ENCODE results near the gene SLC39A3.

Gene SLC39A3

GRCh38 chr19:2693492-2694160, 46.2 kb downstream of the SLC39A3 start:
- Mint-ChIP-seq H3K4me3 (no peak overlapping the region), H3K27me3 (no peaks in the 10 kb centered on the region), H3K36me3 (ENCODE audit: low read depth) (no peaks in the 10 kb centered on the region), H3K27ac (no peak overlapping the region), H3K9me3 (no peaks in the 10 kb centered on the region), H3K4me1 (ENCODE audit: low read depth) (peaks cover 15% of the 10 kb centered on the region)

- Mint-ChIP-seq H3K27me3 (no peaks in the 10 kb centered on the region), H3K36me3 (ENCODE audit: low read depth) (no peaks in the 10 kb centered on the region), H3K4me1 (ENCODE audit: low read depth) (peaks cover 10% of the 10 kb centered on the region), H3K9me3 (no peaks in the 10 kb centered on the region), H3K4me3 (no peak overlapping the region), H3K27ac (no peak overlapping the region)
Observed at GRCh38 chr19:2691951-2692350, 47.9 kb downstream of the SLC39A3 start.

GRCh38 chr19:2690856-2691255, 49.0 kb downstream of the SLC39A3 start:
- Mint-ChIP-seq H3K36me3 (ENCODE audit: low read depth) (no peaks in the 10 kb centered on the region), H3K4me1 (ENCODE audit: low read depth) (peaks cover 7% of the 10 kb centered on the region), H3K4me3 (no peak overlapping the region), H3K27me3 (no peaks in the 10 kb centered on the region), H3K27ac (no peak overlapping the region), H3K9me3 (no peaks in the 10 kb centered on the region)

- H3K36me3 Mint-ChIP-seq (ENCODE audit: low read depth): no peaks in the 10 kb centered on the region
- no peak overlapping the region for H3K4me3 Mint-ChIP-seq
- no peaks in the 10 kb centered on the region for H3K27me3 Mint-ChIP-seq
- H3K4me1 Mint-ChIP-seq (ENCODE audit: low read depth): peaks cover 4% of the 10 kb centered on the region
- no peak overlapping the region for H3K27ac Mint-ChIP-seq
- H3K9me3 Mint-ChIP-seq: no peaks in the 10 kb centered on the region
Observed at GRCh38 chr19:2686360-2686759, 53.5 kb downstream of the SLC39A3 start.

- H3K4me1 Mint-ChIP-seq (ENCODE audit: low read depth): peaks cover 5% of the 10 kb centered on the region
- H3K4me3 Mint-ChIP-seq: no peak overlapping the region
- no peaks in the 10 kb centered on the region for H3K27me3 Mint-ChIP-seq
- H3K9me3 Mint-ChIP-seq: no peaks in the 10 kb centered on the region
- no peaks in the 10 kb centered on the region for H3K36me3 Mint-ChIP-seq (ENCODE audit: low read depth)
- no peak overlapping the region for H3K27ac Mint-ChIP-seq
Observed at GRCh38 chr19:2685204-2685704, 54.6 kb downstream of the SLC39A3 start.

- Mint-ChIP-seq H3K4me3 (no peak overlapping the region), H3K36me3 (ENCODE audit: low read depth) (no peaks in the 10 kb centered on the region), H3K9me3 (no peaks in the 10 kb centered on the region), H3K27me3 (no peaks in the 10 kb centered on the region), H3K4me1 (ENCODE audit: low read depth) (peaks cover 5% of the 10 kb centered on the region), H3K27ac (no peak overlapping the region)
Observed at GRCh38 chr19:2683430-2684003, 56.3 kb downstream of the SLC39A3 start.

Measured in stimulated activated naive CD8-positive, alpha-beta T cell treated with anti-CD3 and anti-CD28 coated beads, Interleukin-15, Interleukin-2, amounts not matched to agents 100 ng/mL and 50 ng/mL, for 24 hours (primary cell).